ENCODE data around the gene ABCG8.

ABCG8 gene

GRCh38 chr2:43838560-43839267 lies at the start of gene ABCG8, which contains the start of gene ABCG5:
Gene ABCG8 (plus strand): TSS chr2:43838971. CDS start chr2:43839054, 83 bp downstream.
Gene ABCG5 (minus strand): TSS chr2:43838839. CDS start chr2:43838679, 160 bp downstream.
- DNase-seq, result no peak

GRCh38 chr2:43790147-43790546 lies 48.6 kb upstream of the ABCG8 start:
- no peak for DNase-seq

DNA sequence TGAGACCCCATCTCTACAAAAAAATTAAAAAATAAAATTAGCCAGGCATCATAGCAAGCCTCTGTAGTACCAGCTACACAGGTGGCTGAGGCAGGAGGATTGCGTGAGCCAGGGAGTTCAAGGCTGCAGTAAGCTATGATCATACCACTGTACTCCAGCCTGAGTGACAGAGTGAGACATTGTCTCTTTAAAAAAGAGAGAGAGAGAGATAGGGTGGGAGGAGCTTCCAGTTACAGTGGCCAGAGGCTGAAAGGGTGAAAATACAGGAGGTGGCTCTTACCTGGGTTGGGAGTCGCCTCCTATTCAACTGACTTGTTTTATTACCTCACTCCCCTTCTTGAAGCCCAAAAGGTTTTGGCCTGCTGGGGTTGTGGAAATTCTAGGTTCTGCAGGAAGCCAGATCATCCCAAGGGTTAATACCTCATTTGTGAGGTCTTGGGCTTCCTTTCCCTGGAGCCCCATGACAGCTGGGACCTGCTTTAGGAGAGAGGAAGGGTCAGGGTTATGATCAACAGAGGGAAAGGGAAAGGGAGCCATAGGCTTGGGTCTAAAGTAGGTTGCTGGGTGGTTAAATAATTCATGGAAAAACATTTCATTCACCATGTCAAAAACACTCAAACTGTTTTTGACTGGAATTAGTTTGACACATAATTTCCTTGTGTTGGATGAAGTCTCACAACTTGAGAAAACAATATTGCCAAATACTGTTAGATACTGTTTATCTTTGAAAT lies 47.6 kb upstream of the ABCG8 start:
- DNase-seq, result no peak

GRCh38 chr2:43792653-43793052 lies 46.1 kb upstream of the ABCG8 start:
- no peak for DNase-seq

GRCh38 chr2:43794956-43795355 lies 43.8 kb upstream of the ABCG8 start:
- no peak for DNase-seq

DNA sequence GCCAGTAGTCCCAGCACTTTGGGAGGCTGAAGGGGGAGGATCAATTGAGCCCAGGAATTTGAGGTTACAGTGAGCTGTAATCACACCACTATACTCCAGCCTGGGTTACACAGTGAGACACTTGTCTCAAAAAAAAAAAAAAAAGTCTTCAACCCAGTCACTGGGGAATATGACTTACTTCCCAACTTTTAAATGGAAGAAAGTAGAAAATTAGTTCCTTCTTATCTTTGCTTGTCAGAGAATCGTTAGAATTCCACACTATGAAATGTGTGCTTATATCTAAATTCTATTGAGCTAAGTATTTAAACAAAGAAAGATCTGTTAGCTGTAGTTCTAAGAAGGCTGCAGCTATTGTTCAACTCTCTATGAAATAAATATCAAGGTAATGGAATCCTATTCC lies 42.6 kb upstream of the ABCG8 start:
- no peak for DNase-seq

DNA sequence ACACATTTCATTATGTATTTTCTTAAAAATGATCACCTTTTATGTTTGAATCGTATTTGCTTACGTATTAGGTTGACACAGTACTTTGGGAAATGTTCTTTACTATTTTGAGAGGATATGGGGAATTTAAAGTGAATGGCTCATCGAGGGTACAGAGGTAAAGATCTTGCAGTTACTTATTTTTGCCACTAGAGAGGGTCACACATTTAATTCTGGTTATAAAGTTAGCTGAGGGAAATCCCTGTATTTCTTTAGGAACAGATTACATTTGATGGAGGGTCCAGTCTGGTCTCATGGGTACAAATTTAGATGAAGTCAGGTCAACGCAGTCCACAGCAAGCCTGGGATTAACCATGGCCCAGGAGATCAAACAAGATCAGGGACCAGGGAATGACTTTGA lies 40.5 kb upstream of the ABCG8 start:
- no peak for DNase-seq

- no peak for DNase-seq
Measured at GRCh38 chr2:43800894-43801293, 37.9 kb upstream of the ABCG8 start.

DNA sequence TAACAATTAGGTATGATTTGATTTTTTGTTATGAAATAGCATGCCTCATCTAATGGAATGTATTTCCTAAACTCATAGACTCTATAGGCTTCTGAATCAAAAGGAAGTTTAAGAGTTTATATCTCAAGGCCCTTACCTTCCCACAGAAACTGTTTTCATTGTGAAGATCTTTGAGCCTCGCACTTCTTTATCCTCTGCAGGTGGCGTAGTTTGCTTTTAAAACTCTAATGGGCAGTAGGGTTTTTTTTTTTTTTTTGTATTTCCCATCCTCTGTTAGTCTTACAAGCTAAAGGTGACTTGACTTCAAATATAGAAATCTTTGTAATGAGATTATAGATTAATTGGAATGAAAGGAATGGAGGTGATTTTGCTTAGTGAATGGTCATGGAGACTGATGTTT lies 36.6 kb upstream of the ABCG8 start:
- DNase-seq, result no peak

DNA sequence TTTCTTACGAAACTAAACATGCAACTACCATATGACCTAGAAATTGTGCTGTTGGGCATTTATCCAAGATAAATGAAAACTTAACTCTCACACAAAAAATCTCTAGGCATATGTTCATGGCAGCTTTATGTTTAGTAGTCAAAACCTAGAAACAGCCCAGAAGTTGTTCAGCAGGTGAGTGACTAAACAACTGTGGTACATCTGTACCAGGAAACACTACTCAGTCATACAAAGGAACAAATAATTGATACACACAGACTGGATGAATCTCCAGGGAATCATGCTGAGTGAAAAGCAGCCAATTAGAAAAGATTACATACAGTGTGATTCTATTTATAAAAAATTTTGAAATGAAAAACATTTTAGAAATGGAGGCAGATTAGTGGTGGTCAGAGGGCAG lies 35.7 kb upstream of the ABCG8 start:
- DNase-seq, result no peak

DNA sequence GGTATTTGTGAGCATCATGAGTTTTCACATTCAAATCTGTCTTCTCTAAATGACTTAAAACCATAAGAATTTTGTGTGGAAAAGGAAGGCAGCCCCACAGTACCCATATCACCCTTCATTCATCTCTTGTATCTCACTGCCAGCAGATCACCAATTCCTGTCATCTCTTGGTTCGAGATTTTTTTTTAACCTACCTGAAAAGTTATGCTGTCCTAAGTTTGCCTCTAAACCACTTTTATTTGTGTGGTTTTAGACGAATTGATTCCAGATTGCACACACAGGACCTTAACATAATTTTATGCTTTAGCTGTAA lies 32.1 kb upstream of the ABCG8 start:
- DNase-seq, result no peak

GRCh38 chr2:43810452-43810851 lies 28.3 kb upstream of the ABCG8 start:
- no peak for DNase-seq

GRCh38 chr2:43810888-43811287 lies 27.9 kb upstream of the ABCG8 start:
- no peak for DNase-seq

DNA sequence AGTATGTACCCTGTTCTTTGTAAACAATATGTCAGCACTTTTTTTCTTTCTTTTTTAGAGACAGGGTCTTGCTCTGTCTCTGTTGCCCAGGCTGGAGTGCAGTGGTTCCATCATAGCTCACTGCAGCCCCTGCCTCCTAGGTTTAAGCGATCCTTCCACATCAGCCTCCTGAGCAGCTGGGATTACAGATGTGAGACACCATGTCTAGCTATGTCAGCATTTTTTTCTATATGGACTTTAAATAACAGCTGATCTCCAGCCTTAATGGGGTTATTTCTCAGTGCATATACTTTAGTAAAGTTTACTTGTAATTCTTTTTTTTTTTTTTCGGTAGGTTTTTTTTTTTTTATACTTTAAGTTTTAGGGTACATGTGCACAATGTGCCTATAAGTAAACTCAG lies 26.8 kb upstream of the ABCG8 start:
- no peak for DNase-seq

DNA sequence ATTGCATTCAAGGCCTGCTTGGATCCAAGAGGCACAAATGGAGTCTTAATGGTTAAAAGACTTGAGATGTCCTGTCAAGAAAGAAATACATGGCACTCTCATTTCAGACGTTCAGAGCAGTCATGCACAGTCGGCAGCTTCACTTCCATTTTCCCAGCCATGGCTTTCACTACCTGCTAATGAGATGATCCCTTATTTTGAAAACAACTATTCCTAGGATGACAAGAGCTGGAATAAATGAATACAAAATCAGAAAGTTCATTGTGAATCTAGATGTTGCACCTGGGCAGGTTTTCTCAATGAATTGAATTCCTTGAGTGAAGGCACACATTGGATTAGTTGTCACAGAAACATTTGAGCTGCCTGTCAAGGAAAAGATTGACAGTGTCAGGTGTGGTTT lies 25.8 kb upstream of the ABCG8 start:
- no peak for DNase-seq

GRCh38 chr2:43814711-43815110 lies 24.1 kb upstream of the ABCG8 start:
- DNase-seq, result no peak

- no peak for DNase-seq
Measured at GRCh38 chr2:43818761-43819160, 20.0 kb upstream of the ABCG8 start.

- no peak for DNase-seq
Measured at GRCh38 chr2:43819491-43820163, 19.1 kb upstream of the ABCG8 start.

- no peak for DNase-seq
Measured at GRCh38 chr2:43822839-43823238, 15.9 kb upstream of the ABCG8 start.

DNA sequence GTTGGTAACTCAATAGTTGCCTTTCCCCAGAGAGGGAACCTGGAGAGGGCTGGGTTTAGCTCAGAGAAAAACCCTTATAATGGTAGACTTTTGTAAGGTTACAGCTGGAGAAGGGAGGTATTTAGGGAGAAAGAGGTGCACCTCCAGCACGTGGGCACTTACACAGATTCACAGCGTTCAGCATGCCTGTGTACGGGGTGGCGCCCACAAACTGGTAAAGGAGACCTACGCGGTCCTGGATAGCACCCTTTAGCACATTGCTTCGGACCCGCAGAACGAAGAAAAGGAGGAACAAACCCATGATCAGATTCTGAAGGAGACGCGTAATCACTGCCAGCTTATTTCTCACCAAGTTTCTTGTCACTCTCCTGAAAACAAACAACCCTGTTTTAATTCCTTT lies 15.0 kb upstream of the ABCG8 start:
- no peak for DNase-seq

DNA sequence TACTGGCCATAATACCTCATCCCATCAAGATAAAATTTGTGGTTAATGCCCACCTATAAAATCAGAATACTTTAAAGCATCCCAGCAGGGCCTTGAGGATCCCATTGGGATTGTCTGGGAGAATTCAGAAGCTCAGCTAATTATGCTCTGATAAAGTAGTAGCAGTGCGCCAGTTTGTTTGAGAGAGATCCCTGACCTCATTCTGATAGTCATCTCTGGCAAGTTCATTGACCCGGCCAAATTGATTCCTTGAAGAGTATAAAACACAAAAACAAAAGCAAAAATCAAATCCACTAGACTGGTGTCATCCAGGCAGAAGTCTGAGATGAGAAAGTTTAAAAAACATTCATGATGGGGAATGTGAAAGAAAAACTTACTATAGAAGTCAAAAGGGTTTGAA lies 14.3 kb upstream of the ABCG8 start:
- no peak for DNase-seq

DNA sequence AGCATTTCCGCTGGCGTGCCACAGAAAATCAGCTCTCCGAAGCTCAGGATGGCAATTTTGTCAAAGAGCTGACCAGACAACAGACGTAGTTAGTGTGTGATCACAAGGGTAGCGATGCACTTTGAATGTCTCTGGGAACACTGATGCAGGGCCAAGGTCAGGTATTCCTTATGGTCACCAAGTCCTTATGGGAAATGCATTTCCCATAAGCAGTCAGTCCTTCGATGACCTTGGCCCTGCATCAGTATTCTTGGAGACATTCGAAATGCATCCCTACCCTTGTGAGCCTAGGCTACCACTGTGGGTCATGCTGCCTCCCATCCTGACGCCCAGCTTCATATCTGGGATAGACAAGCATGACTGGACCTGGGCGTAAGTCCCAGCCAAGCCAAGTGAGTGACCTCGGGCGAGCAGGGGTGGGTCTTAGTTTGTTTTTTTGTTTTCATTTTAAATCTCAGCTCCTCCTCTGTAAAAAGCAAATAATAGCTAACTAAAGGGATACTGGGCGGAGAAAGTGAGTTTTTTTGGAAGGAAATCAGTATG lies 13.7 kb upstream of the ABCG8 start:
- no peak for DNase-seq

DNA sequence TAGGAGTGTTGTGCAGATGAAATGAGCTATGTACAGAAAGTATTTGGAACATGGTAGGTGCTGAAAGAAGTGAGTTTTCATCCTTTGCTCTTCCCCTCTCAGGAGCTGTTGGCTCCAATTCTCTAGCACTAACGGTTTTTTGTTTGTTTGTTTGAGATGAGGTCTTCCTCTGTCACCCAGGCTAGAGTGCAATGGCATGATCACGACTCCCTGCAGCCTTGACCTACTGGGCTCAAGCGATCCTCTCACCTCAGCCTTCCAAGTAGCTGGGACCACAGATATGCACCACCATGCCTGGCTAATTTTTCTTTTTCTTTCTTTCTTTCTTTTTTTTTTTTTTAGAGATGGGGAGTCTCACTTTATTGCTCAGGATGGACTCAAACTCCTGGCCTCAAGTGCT lies 12.9 kb upstream of the ABCG8 start:
- no peak for DNase-seq
